ENCODE data around the gene CDKN2B. TPM values are rescaled to one million over a fixed set of nuclear protein-coding genes. Genes with fewer than 3 reads are reported as not detected.

The CDKN2B gene
- total RNA-seq, 3 donors from 2014 or later: 7.3 to 70.1 (median 18.4) TPM

- Histone ChIP-seq H3K4me3 (no peak overlapping the region), H3K36me3 (no peaks in the 10 kb centered on the region), H3K9me3 (no peaks in the 10 kb centered on the region), H3K27me3 (no peaks in the 10 kb centered on the region), H3K27ac (no peak overlapping the region), H3K4me1 (no peaks in the 10 kb centered on the region)
- TF ChIP-seq POLR2AphosphoS5 (IDR thresholded peaks at IDR 0.05) (no peak), POLR2A (IDR thresholded peaks at IDR 0.05) (no peak), CTCF (IDR thresholded peaks at IDR 0.05) (no peak)
- DNase-seq (ENCODE audit: low spot score in 2 of 2): no peak
- intact Hi-C loops (cut with DNase I; ENCODE audit: low total_unique reads): no loop called here
These were observed 45.0 kb upstream of the CDKN2B start for GRCh38 chr9:22054076-22054475.

GRCh38 chr9:22053178-22053577, 44.1 kb upstream of the CDKN2B start:
- TF ChIP-seq POLR2A (IDR thresholded peaks at IDR 0.05): no peak
- no peak for TF ChIP-seq CTCF (IDR thresholded peaks at IDR 0.05)
- no peak for TF ChIP-seq POLR2AphosphoS5 (IDR thresholded peaks at IDR 0.05)
- Histone ChIP-seq H3K9me3 (no peaks in the 10 kb centered on the region), H3K4me1 (no peaks in the 10 kb centered on the region), H3K27ac (no peak overlapping the region), H3K36me3 (no peaks in the 10 kb centered on the region), H3K27me3 (no peaks in the 10 kb centered on the region), H3K4me3 (no peak overlapping the region)
- intact Hi-C loops (cut with DNase I; ENCODE audit: low total_unique reads): no loop called here
- no peak for DNase-seq (ENCODE audit: low spot score in 2 of 2)

DNA sequence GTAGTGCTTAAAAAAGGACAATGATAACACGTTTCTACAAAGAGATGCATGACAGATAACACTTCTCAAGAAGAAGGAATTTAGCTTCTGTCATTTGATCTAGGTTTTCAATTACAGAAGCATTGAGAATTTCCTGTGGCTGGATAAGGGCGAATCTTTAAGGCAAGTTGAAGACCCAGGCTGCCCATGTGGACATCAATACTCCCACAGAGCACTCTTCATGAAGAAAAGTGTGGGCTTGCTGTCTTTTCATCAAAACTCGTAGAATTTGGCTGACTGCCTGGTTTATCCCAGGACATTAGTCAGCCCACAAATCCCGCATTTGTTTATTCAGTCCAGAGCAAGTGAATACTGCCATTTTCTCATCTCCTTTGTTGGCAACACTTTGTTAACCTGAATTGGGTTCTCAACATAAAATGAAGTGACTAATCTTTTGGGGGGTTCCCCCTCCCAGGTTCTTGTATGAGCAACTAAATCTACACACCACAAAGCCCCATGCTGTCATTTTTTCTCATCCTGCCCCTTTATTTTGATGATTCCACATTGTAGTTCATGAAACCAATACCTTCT, 43.4 kb upstream of the CDKN2B start:
- no peaks in the 10 kb centered on the region for H3K4me1 ChIP-seq
- DNase-seq (ENCODE audit: low spot score in 2 of 2): no peak
- H3K9me3 ChIP-seq: no peaks in the 10 kb centered on the region
- H3K27me3 ChIP-seq: no peaks in the 10 kb centered on the region
- no peak overlapping the region for H3K4me3 ChIP-seq
- no peaks in the 10 kb centered on the region for H3K36me3 ChIP-seq
- TF ChIP-seq POLR2AphosphoS5 (IDR thresholded peaks at IDR 0.05) (no peak), CTCF (IDR thresholded peaks at IDR 0.05) (no peak), POLR2A (IDR thresholded peaks at IDR 0.05) (no peak)
- intact Hi-C loops (cut with DNase I; ENCODE audit: low total_unique reads): no loop called here
- H3K27ac ChIP-seq: no peak overlapping the region

GRCh38 chr9:22050924-22051323, 41.8 kb upstream of the CDKN2B start:
- Histone ChIP-seq H3K27me3 (no peaks in the 10 kb centered on the region), H3K27ac (no peak overlapping the region), H3K36me3 (no peaks in the 10 kb centered on the region), H3K4me3 (no peak overlapping the region), H3K9me3 (no peaks in the 10 kb centered on the region), H3K4me1 (no peaks in the 10 kb centered on the region)
- TF ChIP-seq POLR2AphosphoS5 (IDR thresholded peaks at IDR 0.05) (no peak), CTCF (IDR thresholded peaks at IDR 0.05) (no peak), POLR2A (IDR thresholded peaks at IDR 0.05) (no peak)
- intact Hi-C loops (cut with DNase I; ENCODE audit: low total_unique reads): no loop called here
- DNase-seq (ENCODE audit: low spot score in 2 of 2): no peak

DNA sequence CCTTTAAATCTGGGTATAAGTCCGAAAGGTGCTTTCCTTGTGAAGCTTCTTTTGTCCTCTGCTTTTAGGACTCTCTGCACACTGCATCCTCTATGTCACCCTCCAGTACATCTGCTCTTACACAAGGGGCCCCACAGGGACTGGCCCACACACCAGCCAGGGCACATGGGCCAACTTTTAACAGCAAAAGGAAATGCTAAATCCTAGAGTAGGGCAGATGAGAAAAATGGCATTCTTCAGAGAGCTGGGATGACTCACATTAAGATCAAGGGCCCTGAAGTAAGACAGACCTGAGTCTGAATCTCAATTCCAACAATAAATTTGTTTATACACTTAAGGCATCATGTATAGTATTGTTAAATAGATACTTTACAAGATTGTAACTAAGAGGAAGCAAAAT, 40.3 kb upstream of the CDKN2B start:
- H3K27ac ChIP-seq: no peak overlapping the region
- H3K9me3 ChIP-seq: no peaks in the 10 kb centered on the region
- no peaks in the 10 kb centered on the region for H3K4me1 ChIP-seq
- H3K36me3 ChIP-seq: no peaks in the 10 kb centered on the region
- H3K4me3 ChIP-seq: no peak overlapping the region
- intact Hi-C loops (cut with DNase I; ENCODE audit: low total_unique reads): no loop called here
- no peak for TF ChIP-seq CTCF (IDR thresholded peaks at IDR 0.05)
- no peak for TF ChIP-seq POLR2AphosphoS5 (IDR thresholded peaks at IDR 0.05)
- no peak for TF ChIP-seq POLR2A (IDR thresholded peaks at IDR 0.05)
- H3K27me3 ChIP-seq: no peaks in the 10 kb centered on the region
- no peak for DNase-seq (ENCODE audit: low spot score in 2 of 2)

Data from breast epithelium (tissue), 4 donors.